ENCODE data around the gene LAMB4. TPM values are rescaled to one million over a fixed set of nuclear protein-coding genes. Genes with fewer than 3 reads are reported as not detected.

Gene LAMB4
- total RNA-seq, 4 donors from 2014 or later = 0.15 to 8.1 (median 1.7) TPM

GRCh38 chr7:108017776-108018151, 112.4 kb downstream of the LAMB4 start:
- peaks cover 6 to 13% of the 10 kb centered on the region in 2 donors for H3K4me1 ChIP-seq
- no peaks in the 10 kb centered on the region for H3K27me3 ChIP-seq
- H3K4me3 ChIP-seq (replicated peaks in 1 of 3) = no peak overlapping the region
- no peak for DNase-seq
- H3K36me3 ChIP-seq = no peaks in the 10 kb centered on the region
- H3K9me3 ChIP-seq = no peaks in the 10 kb centered on the region
- 92 to 98% methylated on average over 3 to 4 of the region's 4 CpGs for WGBS, 2 donors
- no peak overlapping the region for H3K27ac ChIP-seq
- TF ChIP-seq CTCF (IDR thresholded peaks at IDR 0.05) (no peak), POLR2A (IDR thresholded peaks at IDR 0.05) (no peak)
- intact Hi-C loops (cut with DNase I) = no loop called here

GRCh38 chr7:108016841-108017775, 113.1 kb downstream of the LAMB4 start:
- WGBS, 2 donors = 65 to 68% methylated on average over 2 of the region's 2 CpGs
- intact Hi-C loops (cut with DNase I) = no loop called here
- H3K27ac ChIP-seq = no peak overlapping the region

DNA sequence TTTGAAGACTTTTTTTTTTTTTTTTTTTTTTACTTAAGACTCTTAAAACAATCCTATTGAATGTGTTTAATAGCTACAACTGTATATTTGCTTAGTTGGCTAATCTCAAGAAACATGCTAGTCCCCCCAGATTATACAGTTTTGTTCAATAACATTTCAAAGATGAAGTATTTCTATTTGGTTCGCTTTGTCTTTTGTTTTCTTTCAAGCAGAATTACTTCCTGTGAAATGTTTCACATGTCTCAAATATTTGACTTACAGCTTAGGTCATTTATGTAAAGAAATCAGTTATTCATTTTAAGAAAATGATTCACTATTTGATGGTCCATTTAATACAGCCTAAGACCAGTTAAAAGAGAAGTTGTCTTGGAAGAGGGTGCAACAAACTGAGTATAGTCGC, 114.4 kb downstream of the LAMB4 start:
- 91 to 92% methylated on average over 2 of the region's 2 CpGs for WGBS, 2 donors
- Histone ChIP-seq H3K27me3 (no peaks in the 10 kb centered on the region), H3K4me3 (replicated peaks in 1 of 3) (no peak overlapping the region), H3K27ac (no peak overlapping the region), H3K36me3 (no peaks in the 10 kb centered on the region), H3K9me3 (no peaks in the 10 kb centered on the region), H3K4me1 (peaks cover 13 to 16% of the 10 kb centered on the region in 2 donors)
- intact Hi-C loops (cut with DNase I) = no loop called here
- DNase-seq = no peak
- TF ChIP-seq POLR2A (IDR thresholded peaks at IDR 0.05) (no peak), CTCF (IDR thresholded peaks at IDR 0.05) (no peak)

More at GRCh38 chr7:108016841-108017775, 113.1 kb downstream of the LAMB4 start:
- Histone ChIP-seq H3K9me3 (no peaks in the 10 kb centered on the region), H3K4me3 (replicated peaks in 1 of 3) (no peak overlapping the region), H3K27me3 (no peaks in the 10 kb centered on the region), H3K36me3 (no peaks in the 10 kb centered on the region), H3K4me1 (peaks cover 11 to 16% of the 10 kb centered on the region in 2 donors)
- TF ChIP-seq CTCF (IDR thresholded peaks at IDR 0.05) (peak in 5 of 6 experiments; percentile 28 to 59 (median 56)), POLR2A (IDR thresholded peaks at IDR 0.05) (no peak)
- no peak for DNase-seq

DNA sequence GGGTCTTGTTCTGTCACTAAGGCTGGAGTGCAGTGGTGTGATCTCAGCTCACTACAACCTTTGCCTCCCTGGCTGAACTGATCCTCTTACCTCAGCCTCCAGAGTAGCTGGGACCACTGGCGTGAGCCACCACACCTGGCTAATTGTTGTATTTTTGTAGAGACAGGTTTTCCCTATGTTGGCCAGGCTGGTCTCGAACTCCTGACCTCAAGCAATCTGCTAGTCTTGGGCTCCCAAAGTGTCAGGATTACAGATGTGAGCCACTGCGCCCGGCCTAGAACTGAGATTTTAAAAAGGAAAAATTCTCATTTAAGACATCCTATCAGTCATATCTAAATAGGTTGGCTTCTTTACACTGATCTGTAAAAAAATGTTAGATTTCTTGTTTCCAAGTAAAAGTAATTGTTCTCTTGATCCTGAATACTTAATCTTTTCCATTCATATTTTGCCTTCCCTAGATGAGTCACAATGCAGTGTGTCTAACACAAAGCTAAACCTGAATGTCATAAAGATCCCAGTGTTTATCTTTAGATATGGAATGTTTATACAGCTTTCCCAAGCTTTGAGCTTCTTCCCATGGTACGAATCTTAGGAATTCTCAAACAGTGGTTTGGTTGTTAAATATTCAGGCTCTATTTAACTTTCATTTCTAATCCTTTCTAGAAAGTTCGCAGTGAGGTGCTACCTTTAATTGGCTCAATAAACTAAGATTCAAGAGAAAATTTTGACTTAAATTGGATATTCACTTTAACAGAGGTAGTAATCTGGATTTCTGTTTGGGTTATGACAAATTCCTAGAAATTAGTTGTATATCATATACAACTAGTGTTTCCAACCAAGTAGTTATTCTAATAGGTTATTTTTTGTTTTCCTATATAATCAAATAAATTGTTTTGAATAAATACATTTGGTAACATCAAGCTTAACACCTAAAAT, 115.1 kb downstream of the LAMB4 start:
- no peak for DNase-seq
- Histone ChIP-seq H3K27ac (no peak overlapping the region), H3K36me3 (no peaks in the 10 kb centered on the region), H3K4me1 (peaks cover 13 to 16% of the 10 kb centered on the region in 2 donors), H3K9me3 (no peaks in the 10 kb centered on the region), H3K27me3 (no peaks in the 10 kb centered on the region), H3K4me3 (replicated peaks in 1 of 3) (no peak overlapping the region)
- WGBS, 2 donors = 93 to 94% methylated on average over 6 of the region's 6 CpGs
- intact Hi-C loops (cut with DNase I) = no loop called here
- TF ChIP-seq POLR2A (IDR thresholded peaks at IDR 0.05) (no peak), CTCF (IDR thresholded peaks at IDR 0.05) (no peak)
